ENCODE data around the gene CCL3.

- TF ChIP-seq CTCF (IDR thresholded peaks at IDR 0.05) = no peak
- TF ChIP-seq POLR2A (IDR thresholded peaks at IDR 0.05) = no peak
- no peak for TF ChIP-seq POLR2AphosphoS5 (IDR thresholded peaks at IDR 0.05)
These were observed 33.9 kb downstream of the CCL3 start for GRCh38 chr17:36055921-36056520.

All from prostate gland (tissue), 2 donors.